GM19395 (cell line): ENCODE data around the gene PPP1R8.
"Not testable (repeated sequence)": the region's sequence is repeated elsewhere in the genome, so short reads cannot be mapped to it uniquely, and the experiment has no call there.

ENCODE experiments used
- ATAC-seq: cut with Tn5 transposase; IDR thresholded peaks from one replicate; pipeline ENCODE4 v1.9.1; 2021; ENCODE audit warnings: mild to moderate bottlenecking, moderate library complexity; ENCODE audit not compliant: unreplicated experiment

Gene PPP1R8

GRCh38 chr1:27830621-27831440 lies at the start of gene PPP1R8:
TSS of gene PPP1R8 (plus strand) at chr1:27830782. CDS start at chr1:27830836, 54 bp downstream.
- ATAC-seq = peak; percentile 94

- ATAC-seq = no peak
Observed at GRCh38 chr1:27782950-27783349, 47.6 kb upstream of the PPP1R8 start.

- no peak for ATAC-seq
Observed at GRCh38 chr1:27784700-27785099, 45.9 kb upstream of the PPP1R8 start.

DNA sequence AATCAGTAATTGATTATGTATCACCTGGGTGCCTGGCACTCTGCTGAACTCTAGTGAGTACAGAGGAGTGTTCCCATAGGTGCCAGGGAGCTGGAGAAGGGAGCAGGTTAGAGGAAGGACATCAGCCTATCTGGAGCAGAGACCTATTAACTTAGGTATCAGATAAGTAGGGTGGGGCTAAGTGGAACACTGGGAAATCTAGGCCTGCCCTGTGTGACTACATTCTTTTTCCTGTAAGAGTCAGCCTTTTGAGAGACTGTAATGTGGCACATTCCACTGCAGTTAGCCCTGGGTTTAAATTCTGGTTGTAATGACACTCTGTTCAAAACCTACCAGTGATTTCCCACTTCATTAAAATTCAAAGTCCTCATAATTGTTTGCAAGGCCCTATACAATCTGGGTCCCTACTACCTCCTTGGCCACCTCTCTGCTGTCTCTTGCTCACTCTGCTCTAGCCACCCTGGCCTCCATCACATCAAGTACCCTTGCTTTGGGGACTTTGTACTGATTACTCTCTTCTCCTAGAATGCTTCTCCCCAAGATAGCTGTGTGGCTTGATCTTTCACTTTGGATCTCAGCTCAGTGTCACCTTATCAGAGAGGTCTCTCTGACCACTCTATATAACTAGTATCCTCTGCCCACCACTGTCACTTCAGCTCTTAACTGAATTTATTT lies 44.7 kb upstream of the PPP1R8 start:
- ATAC-seq = no peak

DNA sequence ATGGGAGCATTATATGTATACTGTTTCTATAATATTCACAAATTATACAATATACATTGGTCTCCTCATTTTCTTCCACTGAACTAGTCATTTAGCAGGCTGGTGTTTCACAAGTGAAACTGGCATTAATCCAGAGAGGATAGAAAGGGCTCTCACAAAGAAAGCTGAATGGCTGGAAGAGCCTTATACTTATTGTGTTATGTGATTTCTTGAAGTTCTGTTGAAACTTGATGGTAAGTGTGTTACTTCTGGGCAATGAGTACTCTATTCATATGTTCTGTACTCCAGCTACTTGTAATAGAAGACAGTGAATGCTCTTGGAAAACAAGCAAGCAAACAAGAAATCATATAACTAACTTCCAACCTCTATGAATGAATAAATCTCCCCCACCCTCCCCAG lies 42.7 kb upstream of the PPP1R8 start:
- ATAC-seq = no peak

DNA sequence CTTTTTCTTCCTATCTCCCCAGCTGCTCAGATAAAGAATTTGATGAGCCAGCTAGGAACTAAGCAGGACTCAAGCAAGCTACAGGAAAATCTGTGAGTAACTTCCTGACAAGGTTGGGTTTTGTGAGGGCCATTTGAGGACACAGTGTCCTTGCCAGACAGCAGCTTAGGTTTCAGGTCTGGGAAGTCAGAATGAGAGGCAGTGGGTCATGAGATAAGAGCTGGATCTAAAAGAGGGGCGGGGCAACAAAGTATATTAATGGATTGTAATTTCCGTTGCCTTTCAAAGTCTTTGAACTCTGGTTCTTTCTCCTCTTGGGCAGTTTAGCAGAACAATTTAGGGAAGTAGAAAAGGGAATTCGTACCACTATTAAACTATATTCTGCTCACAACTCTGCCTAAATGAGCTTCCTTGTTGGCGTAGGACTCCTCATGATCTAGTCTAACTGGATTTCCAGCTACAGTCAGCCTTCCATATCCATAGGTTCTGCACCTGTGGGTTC lies 41.0 kb upstream of the PPP1R8 start:
- ATAC-seq = no peak

GRCh38 chr1:27790270-27790669 lies 40.3 kb upstream of the PPP1R8 start:
- ATAC-seq = not testable (repeated sequence)

DNA sequence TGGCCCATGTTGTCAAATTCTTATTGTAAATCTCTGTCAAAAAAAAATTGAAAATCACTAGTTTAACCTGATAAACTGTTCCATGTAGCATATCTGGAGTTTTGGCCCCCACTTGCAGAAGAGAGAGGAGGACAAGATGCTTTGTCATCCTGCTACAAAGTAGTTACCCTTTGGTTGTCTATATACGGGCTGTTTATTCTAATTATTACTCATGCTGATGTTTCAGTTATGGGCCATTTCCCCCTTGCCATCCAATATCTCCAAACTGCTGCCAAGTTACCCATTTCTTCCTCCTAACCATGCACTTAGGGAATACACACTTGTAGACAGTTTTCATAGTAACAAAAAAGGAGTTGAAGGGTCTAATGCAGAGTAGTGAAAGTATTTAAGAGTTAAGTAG lies 35.0 kb upstream of the PPP1R8 start:
- ATAC-seq = no peak

GRCh38 chr1:27804791-27805190 lies 25.8 kb upstream of the PPP1R8 start:
- ATAC-seq = no peak

- ATAC-seq = no peak
Observed at GRCh38 chr1:27806758-27807157, 23.8 kb upstream of the PPP1R8 start.

GRCh38 chr1:27807385-27807784 lies 23.2 kb upstream of the PPP1R8 start:
- no peak for ATAC-seq

- not testable (repeated sequence) for ATAC-seq
Observed at GRCh38 chr1:27808131-27808530, 22.5 kb upstream of the PPP1R8 start.

- ATAC-seq = no peak
Observed at GRCh38 chr1:27809883-27810282, 20.7 kb upstream of the PPP1R8 start.

GRCh38 chr1:27811741-27812500 lies 18.7 kb upstream of the PPP1R8 start:
- no peak for ATAC-seq

DNA sequence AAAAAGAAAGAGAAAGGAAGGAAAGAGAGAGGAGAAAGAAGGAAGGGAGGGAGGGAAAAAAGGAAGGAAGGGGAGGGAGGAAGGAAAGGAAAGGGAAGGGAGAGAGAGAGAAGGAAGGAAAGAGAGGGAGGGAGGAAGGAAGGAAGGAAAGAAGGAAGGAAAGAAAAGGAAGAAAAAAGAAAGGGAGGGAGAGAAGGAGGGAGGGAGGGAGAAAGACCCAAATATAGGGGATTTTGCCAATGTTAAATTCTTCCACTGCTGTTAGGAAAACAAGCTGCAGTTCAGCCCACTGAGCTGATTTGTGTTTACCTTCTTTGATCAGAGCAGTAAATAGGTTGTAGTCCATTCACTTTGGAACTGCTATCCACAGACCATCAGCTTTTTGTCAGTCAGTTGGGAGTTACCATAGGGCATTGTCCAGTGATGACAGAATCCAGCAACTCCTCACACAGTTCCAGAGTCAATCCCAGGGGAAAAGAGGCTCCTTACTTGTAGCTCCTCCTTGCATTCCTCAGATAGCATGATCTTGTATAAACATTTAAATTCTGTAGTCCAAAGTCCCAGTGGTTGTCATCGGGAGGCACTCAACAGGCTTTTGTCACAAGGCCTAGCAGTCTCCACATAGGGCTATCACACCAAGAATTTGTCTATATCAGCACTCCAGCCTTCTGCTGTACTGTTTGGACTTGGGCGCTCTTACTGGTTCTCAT lies 13.5 kb upstream of the PPP1R8 start:
- ATAC-seq = no peak

GRCh38 chr1:27821761-27822315 lies 8.7 kb upstream of the PPP1R8 start:
- no peak for ATAC-seq

DNA sequence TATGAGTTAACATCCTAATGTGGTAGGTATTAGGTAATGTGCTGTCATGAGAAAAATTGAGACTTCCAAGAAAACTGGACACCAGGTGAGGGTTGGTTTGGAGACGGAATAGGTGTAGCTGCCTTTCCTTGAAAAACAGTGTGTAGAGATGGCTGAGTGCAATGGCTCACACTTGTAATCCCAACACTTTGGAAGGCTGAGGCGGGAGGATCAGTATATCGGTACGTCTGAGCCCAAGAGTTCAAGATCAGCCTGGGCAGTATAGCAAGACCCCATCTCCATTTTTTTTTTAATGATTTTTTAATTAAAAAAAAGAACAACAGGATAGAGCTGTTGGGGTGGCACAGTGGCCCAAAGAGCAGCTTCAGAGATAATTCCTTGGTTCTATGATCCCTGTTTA lies 6.8 kb upstream of the PPP1R8 start:
- no peak for ATAC-seq

DNA sequence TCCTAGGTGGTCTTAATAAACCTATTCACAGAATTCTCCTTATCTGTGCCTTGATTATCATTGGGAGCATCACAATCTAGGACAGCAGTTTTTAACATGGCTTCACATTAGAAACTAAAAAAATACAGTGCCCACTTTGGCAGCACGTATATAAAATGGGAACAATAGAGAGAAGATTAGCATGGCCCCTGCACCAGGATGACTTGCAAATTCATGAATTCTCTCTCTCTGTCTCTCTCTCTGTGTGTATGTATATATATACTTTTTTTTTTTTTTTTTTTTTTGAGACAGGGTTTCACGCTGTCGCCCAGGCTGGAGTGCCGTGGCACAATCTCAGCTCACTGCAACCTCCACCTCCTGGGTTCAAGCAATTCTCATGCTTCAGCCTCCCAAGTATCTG lies 6.2 kb upstream of the PPP1R8 start:
- ATAC-seq = no peak

DNA sequence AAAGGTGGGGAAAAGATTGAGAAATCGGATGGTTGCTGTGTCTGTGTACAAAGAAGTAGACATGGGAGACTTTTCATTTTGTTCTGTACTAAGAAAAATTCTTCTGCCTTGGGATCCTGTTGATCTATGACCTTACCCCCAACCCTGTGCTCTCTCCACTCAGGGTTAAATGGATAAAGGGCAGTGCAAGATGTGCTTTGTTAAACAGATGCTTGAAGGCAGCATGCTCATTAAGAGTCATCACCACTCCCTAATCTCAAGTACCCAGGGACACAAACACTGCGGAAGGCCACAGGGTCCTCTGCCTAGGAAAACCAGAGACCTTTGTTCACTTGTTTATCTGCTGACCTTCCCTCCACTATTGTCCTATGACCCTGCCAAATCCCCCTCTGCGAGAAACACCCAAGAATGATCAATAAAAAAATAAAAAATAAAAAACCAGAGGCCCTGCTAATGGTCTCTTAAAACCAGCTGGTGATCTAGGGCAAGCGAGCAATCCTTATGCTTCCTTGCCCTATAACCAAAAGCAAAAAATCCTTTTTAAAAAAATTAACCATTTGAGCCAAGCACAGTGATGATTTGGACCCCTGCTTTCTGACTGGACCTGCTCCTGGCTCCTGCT lies 1.1 kb upstream of the PPP1R8 start:
- ATAC-seq = not testable (repeated sequence)
